ENCODE measurements around the gene IFT22.
"Not testable (repeated sequence)": the region's sequence is repeated elsewhere in the genome, so short reads cannot be mapped to it uniquely, and the experiment has no call there.

The IFT22 gene

DNA sequence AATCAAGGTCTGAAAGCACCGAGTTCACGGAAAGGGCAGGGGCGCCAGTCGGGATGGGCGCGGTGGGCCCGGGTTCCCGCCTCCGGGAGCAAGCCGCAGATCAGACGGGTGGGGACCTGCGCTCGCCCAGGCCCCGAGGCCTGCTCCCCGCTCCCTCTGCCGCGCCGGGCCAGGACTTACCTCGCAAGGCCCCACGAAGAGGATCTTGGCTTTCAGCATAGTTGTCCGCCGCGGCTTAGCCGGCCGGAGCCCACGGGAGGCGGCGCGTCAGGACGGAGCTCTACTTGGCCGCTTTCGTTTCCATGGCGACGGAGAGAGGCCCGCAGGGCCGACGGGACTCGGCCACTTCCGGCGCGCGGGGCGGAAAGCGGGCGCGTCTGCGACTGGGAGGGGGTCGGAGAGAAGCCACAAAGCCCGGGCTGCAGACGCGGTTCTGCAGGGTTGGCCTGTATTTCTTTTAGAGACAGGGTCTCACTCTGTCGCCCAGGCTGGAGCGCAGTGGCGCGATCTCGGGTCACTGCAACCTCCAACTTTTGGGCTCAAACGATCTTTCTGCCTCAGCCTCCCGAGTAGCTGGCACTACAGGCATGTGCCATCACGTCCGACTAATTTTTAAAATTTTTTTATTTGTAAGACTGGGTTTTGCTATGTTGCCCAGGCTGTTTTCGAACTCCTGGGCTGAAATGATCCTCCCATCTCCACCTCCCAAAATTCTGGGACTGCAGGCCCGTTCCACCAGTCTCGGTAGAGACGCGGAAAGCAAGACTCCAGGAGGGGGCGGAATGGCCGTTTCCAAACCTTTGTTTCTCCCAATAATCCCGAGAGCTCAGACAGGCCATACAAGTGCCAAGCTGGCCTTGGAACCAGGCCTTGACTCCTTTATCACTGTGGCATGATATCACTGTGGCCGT, at the start of gene IFT22:
Gene IFT22, minus strand, starts transcription at position 322 of the 911 bp plus-strand sequence. Its CDS starts 103 bp downstream, at position 219.
- DNase-seq (ENCODE audit: low spot score) = peak; percentile 83

DNA sequence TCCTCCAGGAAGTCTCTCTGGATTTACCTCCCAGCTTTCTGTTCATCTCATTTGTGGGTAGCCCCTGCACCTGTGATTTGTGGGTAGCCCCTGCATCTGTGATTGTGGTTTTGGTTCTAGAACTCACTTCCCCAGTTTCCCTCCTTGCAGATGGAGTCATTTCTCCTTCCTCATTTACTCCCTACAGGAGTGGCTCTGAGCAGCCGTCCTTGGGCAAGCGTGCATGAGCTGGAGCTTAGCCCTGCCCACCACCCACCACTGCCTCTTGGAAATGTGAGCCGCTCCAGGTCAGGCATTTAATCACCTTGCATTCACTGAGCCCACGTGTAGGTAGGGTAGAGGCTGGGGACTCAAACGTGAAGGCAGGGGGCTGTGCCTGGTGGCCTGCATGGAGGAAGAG, 49.2 kb upstream of the IFT22 start:
- DNase-seq (ENCODE audit: low spot score) = no peak

DNA sequence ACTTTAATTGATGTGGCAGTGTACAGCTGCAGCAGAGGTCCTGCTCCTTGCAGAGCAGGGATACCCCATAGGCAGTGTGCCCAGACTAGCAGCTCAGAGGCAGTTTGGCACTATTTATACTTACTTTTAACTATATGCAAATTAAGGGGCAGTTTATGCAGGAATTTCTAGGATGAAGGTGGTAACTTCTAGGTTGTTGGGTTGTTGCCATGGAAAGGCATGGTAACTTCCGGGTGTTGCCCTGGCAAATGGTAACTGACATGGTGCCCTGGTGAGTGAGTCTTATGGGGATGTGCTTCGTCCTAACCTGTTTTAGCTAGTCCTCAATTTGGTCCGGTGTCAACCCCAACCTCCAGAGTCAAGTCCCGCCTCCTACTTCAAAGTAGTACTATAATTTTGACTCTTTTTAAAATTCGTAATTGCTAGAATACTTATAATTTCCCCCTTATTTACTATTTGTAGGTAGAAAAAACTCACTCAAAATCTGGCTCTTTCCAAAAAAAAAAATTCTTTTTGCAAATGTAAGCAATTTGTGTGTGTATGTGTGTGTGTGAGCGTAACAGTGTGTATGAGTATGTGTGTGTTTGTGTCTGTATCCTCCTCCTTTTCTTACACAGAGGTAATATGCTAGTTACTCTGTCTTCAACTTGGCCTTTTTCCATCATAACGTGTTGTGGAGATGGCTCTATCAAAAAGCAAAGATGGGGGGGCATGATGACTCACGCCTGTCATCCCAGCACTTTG, 47.0 kb upstream of the IFT22 start:
- no peak for DNase-seq (ENCODE audit: low spot score)

DNA sequence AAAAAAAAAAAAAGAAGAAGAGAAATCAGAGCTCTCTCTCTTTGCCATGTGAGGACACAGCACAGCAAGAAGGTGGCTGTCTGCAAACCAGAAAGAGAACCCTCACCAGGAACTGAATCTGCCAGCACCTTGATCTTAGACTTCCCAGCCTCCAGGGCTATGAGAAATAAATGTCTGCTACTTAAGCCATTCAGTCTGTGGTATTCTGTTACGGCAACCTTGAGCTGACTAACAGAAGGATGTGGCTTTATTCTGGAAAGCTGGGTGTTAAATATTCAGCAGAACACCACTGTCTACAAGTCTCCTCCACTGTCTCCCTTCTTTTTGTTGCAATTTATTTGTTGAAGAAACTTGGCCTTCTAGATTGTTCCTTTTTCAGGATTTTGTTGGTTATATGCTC, 46.1 kb upstream of the IFT22 start:
- DNase-seq (ENCODE audit: low spot score) = no peak

DNA sequence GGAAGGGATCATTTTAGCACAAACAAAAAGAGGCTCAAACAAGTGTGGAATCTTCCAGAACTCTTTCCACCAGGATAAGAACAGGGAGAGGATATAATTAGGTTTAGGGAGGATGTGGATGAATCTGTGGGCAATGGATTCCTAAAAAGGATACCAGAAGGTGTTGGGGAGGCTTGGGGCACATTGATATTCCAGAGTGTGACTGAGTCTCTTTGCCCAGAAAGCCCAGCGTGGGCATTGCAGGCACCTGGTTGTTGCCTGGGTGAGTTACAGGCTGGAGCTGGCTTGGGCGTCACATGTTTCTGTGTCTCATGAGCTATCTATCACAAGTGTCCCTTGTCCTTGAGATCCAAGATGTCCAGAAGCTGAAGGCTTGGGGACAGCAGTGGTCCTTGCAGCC, 44.3 kb upstream of the IFT22 start:
- no peak for DNase-seq (ENCODE audit: low spot score)

DNA sequence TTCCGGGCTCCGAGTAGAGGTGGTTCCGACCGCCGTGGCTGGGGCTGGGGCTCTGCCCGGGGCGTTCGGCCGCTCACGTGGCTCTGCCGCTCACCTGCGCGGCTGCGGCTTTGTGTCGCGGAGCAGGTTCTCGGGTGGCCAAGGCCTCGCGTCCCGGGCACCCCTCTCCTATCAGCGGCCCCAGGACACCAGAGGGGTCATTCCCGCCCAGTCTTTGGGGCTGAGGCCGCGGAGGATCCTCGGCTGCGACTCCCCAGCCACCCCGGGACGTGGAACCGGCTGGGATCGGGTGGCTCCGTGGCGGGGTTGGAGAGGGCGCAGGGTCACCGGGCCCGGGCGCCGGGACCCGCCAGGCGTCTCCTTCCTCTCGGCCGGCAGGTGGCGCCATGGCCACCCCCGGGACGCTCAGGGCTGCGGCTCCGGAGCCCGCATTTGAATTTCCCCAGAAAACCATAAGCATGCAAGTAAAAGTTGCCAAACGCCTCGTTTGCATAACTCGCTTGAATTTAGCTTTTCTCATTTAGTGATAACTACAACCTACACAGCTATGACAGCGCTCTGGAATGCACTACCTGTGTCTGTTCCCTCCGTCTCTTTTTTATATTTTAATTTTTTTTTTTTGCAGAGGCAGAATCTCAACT, 42.2 kb upstream of the IFT22 start:
- peak; percentile 50 for DNase-seq (ENCODE audit: low spot score)

DNA sequence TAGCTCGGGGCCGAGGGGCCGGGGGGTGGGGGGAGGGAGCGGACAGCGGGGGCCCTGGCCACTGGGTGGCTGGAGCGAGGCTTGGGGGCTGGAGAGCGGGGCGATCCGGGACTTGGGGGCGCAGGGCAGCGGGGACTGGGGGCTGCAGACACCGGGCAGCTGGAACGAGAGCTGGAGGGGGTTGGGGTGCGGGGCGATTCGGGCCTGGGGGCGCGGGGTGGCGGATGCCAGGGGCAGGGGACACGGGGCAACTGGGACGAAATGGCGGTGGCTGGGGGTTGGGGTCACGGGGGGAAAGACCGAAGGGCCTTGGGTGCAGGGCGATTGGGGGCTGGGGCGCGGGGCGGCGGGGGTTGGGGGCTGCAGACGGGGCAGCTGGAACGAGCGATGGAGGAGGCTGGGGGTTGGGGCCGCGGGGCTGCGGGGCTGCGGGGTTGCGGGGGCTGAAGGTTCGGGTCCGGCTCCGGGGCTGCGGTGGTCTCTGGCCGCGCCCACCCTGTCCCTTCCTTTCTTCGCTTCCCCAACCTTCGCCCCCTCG, 41.7 kb upstream of the IFT22 start:
- no peak for DNase-seq (ENCODE audit: low spot score)

DNA sequence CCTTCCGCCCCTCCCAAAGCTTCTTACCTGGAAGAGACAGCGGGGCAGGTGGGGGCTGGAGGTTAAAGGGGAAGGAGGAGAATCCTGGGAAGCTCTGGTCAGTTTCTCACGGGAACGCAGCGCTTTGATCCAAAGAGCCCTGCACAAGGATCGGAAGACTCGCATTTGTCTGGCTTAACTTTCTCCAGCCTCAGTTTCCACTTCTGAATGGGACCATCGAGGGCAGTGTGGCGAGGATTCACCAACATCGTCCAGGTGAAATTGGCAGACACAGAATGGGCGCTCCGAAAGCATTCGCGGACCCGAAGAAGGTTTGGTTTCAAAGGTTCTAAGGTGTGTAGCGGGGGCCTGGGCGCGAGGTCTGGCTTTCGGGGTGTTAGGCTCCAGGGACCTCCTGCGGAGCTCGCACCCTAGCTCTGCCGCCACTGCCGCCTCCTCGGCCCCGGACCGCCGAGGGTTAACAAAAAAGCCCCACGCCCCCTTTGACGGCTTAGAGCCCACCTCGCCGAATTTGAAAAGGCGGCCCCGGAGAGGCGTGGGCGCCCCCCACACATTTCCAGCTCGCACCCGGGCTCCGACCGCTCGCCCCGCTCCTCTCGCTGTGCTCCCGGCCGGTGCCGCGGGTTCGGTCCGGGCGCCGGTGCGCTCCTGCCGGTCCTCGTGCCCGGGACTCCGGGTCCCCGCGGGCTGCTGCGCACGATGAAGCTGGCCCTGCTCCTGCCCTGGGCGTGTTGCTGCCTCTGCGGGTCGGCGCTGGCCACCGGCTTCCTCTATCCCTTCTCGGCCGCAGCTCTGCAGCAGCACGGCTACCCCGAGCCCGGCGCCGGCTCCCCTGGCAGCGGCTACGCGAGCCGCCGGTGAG, 41.0 kb upstream of the IFT22 start, which contains the start of gene COL26A1:
Gene COL26A1, plus strand, starts transcription at position 542 of the 862 bp plus-strand sequence. Its CDS starts 158 bp downstream, at position 700.
- no peak for DNase-seq (ENCODE audit: low spot score)

DNA sequence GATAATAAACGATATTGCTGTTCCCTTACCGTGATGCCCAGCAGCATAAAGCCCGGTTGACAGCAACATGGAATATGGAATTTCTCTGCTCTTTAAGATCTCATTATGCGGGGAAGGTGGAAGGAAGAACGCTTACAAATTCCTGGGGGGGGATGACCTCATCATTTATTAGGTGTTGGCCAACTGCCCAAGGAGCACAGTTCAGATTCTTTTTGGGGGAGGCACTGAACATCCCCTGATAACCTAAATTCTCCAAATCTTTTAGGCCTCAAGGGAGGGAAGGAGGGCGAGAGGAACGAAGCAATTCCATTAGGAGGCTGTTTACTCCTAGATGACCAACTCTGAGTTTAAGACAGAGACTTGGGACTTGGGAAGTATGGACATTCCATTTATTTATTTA, 35.8 kb upstream of the IFT22 start:
- no peak for DNase-seq (ENCODE audit: low spot score)

DNA sequence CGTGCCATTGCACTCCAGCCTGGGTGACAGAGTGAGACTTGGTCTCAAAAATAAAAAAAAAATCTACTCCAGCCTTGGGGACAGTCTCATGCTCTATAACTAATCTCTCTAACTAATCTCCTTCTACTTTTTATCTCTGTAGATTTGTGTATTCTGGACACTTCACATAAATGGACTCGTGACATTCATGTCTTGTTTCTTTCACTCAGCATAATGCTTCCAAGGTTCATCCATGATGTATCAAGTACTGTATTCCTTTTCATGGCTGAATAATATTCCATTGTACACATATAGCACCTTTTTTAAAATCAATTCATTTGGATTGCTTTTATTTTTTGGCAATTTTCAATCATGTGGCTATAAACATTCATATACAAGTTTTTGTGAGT, 31.3 kb upstream of the IFT22 start:
- no peak for DNase-seq (ENCODE audit: low spot score)

DNA sequence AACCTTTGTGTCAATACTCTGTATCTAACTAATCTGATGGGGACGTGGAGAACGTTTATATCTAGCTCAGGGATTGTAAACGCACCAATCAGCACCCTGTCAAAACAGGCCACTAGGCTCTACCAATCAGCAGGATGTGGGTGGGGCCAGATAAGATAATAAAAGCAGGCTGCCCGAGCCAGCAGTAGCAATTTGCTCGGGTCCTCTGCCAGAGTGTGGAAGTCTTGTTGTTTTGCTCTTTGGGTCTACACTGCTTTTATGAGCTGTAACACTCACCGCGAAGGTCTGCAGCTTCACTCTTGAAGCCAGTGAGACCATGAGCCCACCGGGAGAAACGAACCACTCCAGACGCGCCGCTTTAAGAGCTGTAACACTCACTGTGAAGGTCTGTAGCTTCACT, 27.7 kb upstream of the IFT22 start:
- DNase-seq (ENCODE audit: low spot score) = not testable (repeated sequence)

DNA sequence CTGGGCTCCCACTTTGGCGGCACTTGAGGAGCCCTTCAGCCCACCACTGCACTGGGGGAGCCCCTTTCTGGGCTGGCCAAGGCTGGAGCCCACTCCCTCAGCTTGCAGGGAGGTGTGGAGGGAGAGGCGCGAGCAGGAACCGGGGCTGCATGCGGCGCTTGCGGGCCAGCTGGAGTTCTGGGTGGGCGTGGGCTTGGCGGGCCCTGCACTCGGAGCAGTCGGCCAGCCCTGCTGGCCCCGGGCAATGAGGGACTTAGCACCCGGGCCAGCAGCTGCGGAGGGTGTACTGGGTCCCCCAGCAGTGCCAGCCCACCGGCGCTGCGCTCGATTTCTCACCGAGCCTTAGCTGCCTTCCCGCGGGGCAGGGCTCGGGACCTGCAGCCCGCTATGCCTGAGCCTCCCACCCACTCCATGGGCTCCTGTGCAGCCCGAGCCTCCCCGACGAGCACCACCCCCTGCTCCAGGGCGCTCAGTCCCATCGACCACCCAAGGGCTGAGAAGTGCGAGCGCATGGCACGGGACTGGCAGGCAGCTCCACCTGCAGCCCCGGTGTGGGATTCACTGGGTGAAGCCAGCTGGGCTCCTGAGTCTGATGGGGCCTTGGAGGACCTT, 26.9 kb upstream of the IFT22 start:
- not testable (repeated sequence) for DNase-seq (ENCODE audit: low spot score)

DNA sequence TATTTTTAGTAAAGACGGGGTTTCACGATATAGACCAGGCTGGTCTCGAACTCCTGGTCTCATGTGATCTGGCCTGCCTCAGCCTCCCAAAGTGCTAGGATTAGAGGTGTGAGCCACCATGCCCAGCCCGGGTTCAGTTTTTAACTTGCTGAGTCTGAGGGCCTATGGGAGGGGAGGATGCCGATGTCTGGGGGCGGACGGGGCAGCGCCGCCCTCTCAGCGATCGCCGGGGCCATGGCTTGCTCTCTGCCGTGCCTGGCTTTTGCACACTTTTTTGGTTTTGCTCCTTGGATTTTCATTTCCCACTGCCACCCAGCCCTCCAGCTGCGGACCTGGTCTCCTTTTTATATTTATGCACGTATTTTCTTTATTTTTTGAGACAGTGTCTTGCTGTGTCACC, 25.9 kb upstream of the IFT22 start:
- no peak for DNase-seq (ENCODE audit: low spot score)

DNA sequence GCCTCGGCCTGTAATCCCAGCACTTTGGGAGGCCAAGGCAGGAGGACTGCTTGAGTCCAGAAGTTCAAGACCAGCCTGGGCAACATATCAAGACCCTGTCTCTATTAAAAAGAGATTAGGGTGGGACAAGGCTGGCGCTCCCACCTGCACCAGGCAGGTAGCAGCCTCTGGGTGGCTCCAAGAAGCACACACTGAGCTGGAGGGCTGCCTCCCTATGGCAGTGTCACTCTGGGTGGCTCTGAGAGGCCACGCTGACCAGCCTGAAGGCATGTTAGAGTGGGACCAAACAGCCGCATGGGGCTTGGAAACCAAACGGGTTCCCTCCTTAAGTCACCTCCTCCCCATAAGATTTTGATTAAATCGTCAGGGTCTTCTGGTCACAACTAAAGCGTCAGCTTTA, 21.3 kb upstream of the IFT22 start:
- DNase-seq (ENCODE audit: low spot score) = no peak

DNA sequence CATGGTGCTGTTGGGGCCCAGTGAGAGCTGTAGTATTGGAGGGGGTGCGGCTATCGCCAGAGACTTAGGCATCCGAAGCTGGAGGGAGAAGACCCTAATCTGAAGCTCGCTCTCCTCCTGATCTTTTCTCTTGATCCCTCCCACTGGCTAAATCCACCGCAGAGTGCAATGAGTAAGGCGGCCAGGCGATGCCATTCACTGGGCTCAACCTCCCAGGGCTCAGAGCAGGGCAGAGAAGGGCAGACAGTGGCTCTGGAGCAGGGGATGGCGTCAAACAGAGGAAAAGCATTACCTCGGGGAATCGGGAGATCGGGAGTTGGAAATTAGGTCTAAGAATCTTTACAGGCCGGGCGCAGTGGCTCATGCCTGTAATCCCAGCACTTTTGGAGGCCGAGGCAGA, 18.8 kb upstream of the IFT22 start:
- DNase-seq (ENCODE audit: low spot score) = no peak

DNA sequence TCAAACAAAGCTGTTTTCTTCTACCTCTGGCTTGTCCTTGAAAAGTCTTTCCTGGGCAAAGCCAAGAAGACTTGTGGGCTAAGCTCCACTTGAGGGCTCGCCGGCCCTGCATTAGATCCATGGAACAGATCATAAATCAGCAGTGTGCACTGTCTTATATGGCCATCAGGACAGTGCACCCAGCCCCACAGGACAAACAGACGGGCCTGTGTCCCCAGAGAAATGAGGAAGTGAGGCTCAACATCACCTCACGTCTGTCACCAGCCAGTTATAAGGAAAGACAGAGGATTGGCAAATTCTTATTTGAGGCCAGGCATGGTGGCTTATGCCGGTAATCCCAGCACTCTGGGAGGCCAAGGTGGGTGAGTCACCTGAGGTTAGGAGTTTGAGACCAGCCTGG, 12.3 kb upstream of the IFT22 start:
- DNase-seq (ENCODE audit: low spot score) = no peak

DNA sequence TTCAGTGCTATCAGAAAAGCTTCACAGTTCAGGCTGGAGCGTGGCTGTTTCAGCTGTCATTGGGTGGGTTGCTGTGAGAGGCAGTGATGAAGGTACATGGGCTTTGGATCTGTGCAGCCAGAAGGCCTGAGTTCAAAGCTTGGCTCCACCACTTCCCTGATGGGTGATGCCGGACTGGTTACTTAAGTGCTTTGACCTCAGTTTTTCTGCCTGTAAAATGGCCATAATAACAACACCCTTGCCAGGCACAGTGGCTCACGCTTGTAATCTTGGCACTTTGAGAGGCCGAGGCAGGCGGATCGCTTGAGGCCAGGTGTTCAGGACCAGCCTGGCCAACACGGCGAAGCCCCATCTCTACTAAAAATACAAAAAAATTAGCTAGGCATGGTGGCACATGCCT, 10.4 kb upstream of the IFT22 start:
- DNase-seq (ENCODE audit: low spot score) = no peak

DNA sequence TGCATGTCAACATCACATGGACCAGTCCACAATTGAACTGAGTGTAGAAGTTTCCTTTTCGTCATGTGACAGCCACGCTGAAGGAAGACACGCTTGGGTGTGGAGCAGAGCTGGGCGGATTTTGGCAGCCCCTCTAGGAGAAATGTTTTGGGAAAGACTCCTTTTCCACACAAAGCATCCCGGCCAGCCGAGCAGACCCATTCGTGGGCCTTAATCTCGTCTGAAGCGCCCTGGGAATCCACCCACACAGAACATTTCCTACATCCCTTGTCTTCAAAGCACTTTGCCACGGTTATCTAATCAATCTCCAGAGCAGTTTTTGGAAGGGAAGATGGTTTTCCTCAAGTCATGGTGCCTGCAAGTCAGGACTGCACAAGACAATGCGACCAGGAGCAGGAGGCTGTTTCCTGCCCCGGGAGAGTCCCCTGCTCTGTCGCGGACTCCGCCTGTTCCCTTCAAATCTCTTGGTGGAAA, 8.4 kb upstream of the IFT22 start:
- DNase-seq (ENCODE audit: low spot score) = no peak

DNA sequence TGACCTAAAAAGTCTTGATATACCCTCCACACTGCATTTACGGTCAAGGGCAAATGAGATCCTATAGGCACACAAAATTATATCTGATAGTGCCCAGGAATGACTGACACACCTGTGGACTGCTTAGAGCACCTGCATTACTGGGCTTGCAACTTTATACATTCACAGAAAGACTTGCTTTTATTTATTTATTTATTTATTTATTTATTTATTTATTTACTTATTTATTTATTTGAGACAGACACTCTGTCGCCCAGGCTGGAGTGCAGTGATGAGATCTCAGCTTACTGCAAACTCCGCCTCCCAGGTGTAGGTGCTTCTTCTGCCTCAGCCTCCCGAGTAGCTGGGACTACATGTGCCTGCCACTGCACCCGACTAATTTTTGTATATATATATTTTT, 6.5 kb upstream of the IFT22 start:
- no peak for DNase-seq (ENCODE audit: low spot score)

DNA sequence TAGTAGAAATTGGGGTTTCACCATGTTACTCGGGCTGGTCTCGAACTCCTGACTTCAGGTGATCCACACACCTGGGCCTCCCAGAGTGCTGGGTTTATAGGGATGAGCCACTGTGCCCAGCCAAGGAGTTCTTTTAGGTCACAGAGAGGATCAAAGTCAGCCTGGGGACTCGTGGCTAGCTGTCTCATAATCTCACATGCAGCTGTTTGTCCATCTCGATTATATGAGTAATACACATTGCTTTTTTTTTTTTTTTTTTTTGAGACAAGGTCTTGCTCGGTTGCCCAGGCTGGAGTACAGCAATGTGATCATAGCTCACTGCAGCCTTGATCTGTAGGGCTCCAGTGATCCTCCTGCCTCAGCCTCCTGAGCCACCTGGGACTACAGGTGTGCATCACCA, 2.2 kb downstream of the IFT22 start:
- DNase-seq (ENCODE audit: low spot score) = no peak

DNA sequence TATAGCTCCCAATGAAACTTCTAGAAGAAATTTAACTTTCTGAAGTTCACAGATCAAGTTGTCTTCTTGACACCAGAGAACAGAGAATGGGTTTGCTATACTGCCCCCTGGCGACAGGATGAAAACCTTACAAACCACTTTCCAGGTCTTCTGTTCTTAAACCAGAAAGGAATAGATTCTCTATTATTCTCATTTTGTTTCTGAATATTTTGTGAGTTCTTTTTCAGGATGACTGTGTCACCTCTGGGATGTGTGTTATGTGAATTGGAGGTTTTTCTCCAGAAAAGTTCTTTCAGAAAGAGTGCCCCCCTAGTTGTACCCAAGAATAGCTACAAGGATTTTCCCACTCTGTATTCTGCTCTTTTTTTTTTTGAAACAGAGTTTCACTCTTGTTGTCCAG, 6.3 kb downstream of the IFT22 start:
- DNase-seq (ENCODE audit: low spot score) = peak; percentile 42

Measured in CD4-positive, alpha-beta T cell treated with Interleukin-6 at 100 ng/mL for 8 hours (primary cell).